ENCODE measurements around the gene LHFPL3.
"Not testable (repeated sequence)": the region's sequence is repeated elsewhere in the genome, so short reads cannot be mapped to it uniquely, and the experiment has no call there.

Gene LHFPL3

GRCh38 chr7:104482362-104483037, 154.1 kb downstream of the LHFPL3 start:
- DNase-seq (ENCODE audit: low read depth), result no peak

GRCh38 chr7:104486931-104487330, 158.5 kb downstream of the LHFPL3 start:
- DNase-seq (ENCODE audit: low read depth), result no peak

GRCh38 chr7:104487642-104488041, 159.2 kb downstream of the LHFPL3 start:
- no peak for DNase-seq (ENCODE audit: low read depth)

GRCh38 chr7:104497379-104497967, 169.1 kb downstream of the LHFPL3 start:
- DNase-seq (ENCODE audit: low read depth), result no peak

GRCh38 chr7:104499975-104500374, 171.6 kb downstream of the LHFPL3 start:
- no peak for DNase-seq (ENCODE audit: low read depth)

DNA sequence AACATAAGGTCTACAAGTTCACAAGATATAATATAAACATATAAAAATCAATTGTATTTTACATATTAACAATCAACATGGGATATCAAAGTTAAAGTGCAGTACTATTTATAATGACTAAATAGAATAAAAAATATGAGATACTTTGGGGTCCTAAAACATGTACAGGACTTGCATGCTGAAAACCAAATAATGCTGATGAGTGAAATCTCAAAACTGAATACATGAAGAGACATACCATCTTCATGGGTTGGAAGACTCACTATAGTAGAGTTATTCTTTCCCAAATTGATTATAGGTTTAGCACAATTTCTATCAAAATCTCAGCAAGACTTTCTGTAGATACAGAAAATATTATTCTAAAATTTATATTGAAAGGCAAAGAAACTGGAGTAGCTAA, 181.5 kb downstream of the LHFPL3 start:
- no peak for DNase-seq (ENCODE audit: low read depth)

- no peak for DNase-seq (ENCODE audit: low read depth)
These were observed 196.4 kb downstream of the LHFPL3 start for GRCh38 chr7:104524853-104525252.

DNA sequence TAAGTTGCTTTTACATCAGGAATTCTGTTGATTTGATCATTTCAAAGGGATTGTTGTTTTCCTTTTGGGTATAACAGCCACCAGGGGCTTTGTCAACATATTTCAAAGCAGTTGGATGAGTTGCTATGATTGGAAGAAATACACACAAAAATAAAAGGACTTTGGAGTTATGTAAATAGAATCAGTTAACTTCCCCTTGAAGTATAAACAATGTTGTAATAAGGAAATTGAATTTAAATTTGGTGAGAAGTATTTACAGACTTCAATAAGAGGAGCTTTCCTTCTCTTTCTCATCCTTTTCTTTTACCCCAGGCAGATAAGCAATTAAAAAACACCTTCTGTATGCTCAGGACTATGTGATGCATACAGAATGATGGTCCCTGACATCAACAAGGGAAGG, 199.7 kb downstream of the LHFPL3 start:
- no peak for DNase-seq (ENCODE audit: low read depth)

- no peak for DNase-seq (ENCODE audit: low read depth)
These were observed 201.2 kb downstream of the LHFPL3 start for GRCh38 chr7:104529567-104529966.

DNA sequence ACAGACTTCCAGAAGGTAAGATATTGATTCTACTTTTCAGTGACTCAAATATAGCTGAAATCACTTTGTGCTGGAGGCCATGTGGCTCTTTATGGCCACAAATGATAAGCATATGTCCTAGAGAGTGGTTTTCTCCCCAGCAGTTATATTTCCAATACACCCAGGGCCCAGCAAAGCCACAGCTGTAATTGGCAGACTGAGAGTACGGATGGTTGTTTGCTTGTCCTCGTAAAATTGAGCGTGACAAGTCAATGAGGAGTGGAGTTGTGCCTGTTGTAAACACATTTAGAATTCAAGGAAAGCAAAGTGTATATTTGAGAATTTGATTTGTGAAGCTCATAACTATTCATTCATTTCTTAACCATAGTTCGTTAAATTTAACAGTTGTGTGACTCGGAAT, 201.8 kb downstream of the LHFPL3 start:
- DNase-seq (ENCODE audit: low read depth), result no peak

- no peak for DNase-seq (ENCODE audit: low read depth)
These were observed 205.7 kb downstream of the LHFPL3 start for GRCh38 chr7:104534149-104534548.

DNA sequence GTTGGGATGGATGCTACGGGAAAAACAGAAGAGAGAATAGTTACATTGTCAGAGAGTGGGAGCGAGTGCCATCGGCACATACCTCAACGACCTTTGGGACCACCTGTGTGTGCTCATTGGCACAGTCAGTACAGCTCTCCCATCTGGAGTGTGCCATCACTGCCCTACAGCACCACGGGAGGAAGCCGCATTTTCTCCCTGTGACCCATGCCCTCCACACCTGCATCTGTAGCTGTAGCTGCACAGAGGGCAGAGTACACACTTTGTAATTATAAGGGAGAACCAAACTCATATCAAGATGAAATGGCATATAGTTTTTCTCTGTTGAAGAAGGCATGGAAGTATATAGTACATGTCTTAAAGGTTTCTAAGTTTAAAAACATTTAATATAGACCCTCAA, 207.4 kb downstream of the LHFPL3 start:
- DNase-seq (ENCODE audit: low read depth), result no peak

GRCh38 chr7:104536956-104537355, 208.6 kb downstream of the LHFPL3 start:
- no peak for DNase-seq (ENCODE audit: low read depth)

GRCh38 chr7:104538152-104538551, 209.7 kb downstream of the LHFPL3 start:
- no peak for DNase-seq (ENCODE audit: low read depth)

- no peak for DNase-seq (ENCODE audit: low read depth)
These were observed 213.5 kb downstream of the LHFPL3 start for GRCh38 chr7:104541897-104542296.

DNA sequence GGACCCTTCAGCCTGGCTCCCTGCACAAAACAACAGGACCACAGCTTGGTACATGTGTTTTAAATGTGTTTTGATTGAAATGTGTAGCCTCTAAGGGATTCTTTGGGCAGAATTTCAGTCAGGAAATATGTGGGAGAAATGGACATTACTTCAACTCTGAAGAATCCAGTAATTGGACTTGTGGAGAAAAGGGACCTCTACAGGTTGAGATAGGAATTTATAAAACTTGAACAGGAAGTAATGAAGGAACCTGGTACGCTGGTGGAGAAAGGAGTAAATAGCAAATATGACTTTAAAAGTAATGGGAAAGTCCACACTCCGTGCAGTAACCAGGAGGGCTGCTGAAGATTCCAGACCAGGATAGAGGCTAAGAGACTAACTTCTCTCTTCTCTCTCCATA, 220.5 kb downstream of the LHFPL3 start:
- DNase-seq (ENCODE audit: low read depth), result no peak

- no peak for DNase-seq (ENCODE audit: low read depth)
These were observed 222.0 kb downstream of the LHFPL3 start for GRCh38 chr7:104550362-104550761.

- DNase-seq (ENCODE audit: low read depth), result no peak
These were observed 222.8 kb downstream of the LHFPL3 start for GRCh38 chr7:104551226-104551625.

DNA sequence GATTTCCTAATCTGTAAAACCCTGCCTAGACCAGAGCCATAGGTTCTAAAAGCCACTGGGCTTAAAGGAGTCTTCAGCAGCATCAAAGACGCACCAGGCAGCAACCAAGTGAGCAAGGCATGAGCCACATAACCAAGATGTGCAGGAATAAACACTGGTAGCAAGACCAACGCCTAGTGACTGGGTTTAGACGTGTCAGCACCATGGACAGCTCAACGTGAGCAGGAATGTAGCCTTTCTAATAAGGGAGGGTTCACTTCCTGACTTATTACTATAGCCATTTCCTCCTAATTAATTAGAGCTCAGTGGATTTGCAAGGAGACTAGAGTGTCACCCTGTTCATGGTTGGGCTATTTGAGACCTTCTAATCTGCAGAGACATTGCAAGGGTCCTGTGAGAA, 223.7 kb downstream of the LHFPL3 start:
- no peak for DNase-seq (ENCODE audit: low read depth)

GRCh38 chr7:104553074-104553473, 224.7 kb downstream of the LHFPL3 start:
- DNase-seq (ENCODE audit: low read depth), result no peak

DNA sequence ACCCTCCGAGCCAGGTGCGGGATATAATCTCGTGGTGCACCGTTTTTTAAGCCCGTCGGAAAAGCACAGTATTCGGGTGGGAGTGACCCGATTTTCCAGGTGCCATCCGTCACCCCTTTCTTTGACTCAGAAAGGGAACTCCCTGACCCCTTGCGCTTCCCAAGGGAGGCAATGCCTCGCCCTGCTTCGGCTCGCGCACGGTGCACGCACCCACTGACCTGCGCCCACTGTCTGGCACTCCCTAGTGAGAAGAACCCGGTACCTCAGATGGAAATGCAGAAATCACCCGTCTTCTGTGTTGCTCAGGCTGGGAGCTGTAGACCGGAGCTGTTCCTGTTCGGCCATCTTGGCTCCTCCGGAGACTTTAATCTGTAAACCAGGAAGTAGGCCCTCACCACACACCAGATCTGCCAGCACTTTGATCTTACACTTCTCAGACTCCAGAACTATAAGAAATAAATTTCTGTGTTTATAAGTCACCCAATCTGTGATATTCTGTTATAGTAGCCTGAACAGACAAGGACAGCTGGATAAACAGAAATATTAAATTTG, 235.0 kb downstream of the LHFPL3 start:
- DNase-seq (ENCODE audit: low read depth), result not testable (repeated sequence)

DNA sequence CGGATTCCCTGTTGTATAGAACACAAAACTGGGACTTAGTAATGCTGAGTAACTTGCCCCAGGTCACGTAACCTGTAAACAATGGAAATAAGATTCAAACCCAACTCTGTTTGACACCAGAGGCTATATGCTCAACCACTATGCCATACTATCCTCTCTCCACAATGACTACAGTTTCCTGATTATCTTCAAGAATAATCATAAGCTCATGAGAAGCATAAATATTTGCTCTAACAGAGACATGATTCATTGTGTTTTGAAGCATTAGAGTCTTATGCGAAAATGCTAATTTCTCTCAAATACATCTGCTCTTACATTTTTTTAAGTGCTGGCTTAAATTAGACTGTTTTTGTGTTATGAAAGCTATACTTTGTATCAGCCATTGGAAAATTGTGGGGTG, 241.3 kb downstream of the LHFPL3 start:
- no peak for DNase-seq (ENCODE audit: low read depth)

DNA sequence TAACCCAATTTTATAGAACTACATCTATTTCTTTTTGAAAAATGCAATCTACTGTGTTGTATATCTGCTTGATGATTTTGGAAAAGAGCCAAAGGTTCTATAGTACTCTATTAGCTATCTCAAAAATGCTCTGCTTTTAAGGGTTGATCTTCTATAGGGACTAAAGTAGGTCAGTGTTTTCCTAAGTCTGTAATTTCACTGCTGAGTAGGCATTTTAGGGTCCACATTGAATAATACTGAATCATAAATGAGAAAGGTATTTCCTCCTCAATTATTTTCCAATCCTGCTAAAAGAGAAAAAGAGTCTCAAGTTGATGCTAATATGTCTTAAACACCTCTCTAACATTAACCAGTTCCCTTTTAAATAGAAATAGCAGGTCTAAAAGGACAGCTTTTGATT, 244.2 kb downstream of the LHFPL3 start:
- DNase-seq (ENCODE audit: low read depth), result no peak

- no peak for DNase-seq (ENCODE audit: low read depth)
These were observed 256.2 kb downstream of the LHFPL3 start for GRCh38 chr7:104584620-104585019.

Data from fibroblast of the conjunctiva (primary cell).